Endothelial cell of umbilical vein (primary cell): Measurements from ENCODE around the gene LRRC10B. TPM values are rescaled to one million over a fixed set of nuclear protein-coding genes. Genes with fewer than 3 reads are reported as not detected.

Experiments
- BruUV-seq: library from RNA; stranded (reverse); fragments of 400-500 nt; replicated peaks from 2 replicates; lab custom pipeline; 2021; lab: Mats Ljungman, UMichigan
- CTCF ChIA-PET: fragments of 300-600, 350-600 bp; sonication (Branson Sonifier 250); formaldehyde crosslinking; loops from one replicate; lab custom pipeline; 2021; ENCODE audit warnings: antibody characterized with exemption, inconsistent platforms; lab: Charles Lee
- POLR2A ChIA-PET: fragments of 300-600, 350-600 bp; sonication (Branson Sonifier 250); formaldehyde crosslinking; loops from one replicate; lab custom pipeline; 2021; ENCODE audit warnings: antibody characterized with exemption, inconsistent platforms; lab: Charles Lee
- DNase-seq: peaks from one replicate; pipeline ENCODE4 v3.0.0-alpha.2; 2011; ENCODE audit warnings: low read depth, low spot score
- FAIRE-seq: peaks from 2 replicates; lab custom pipeline; 2011; peaks lifted over from hg19 to GRCh38; lab: Jason Lieb, UNC
- H2AFZ ChIP-seq: 2 replicates; pipeline ENCODE4 v1.6.0; 2012; ENCODE audit warnings: low read depth, low read length, control low read depth, inconsistent platforms
- H3K27ac ChIP-seq: 2 replicates; pipeline ENCODE4 v1.5.1; 2011; ENCODE audit warnings: low read depth, mild to moderate bottlenecking, control low read depth, low read length, moderate library complexity; ENCODE audit not compliant: insufficient read depth
- H3K27me3 ChIP-seq, 2 experiments: 2 replicates each; pipeline versions ENCODE4 v1.6.0 to v1.6.1; 2011; ENCODE audit warnings: low read length in 2 of 2, mixed read lengths in 1 of 2; ENCODE audit not compliant: control insufficient read depth in 2 of 2, insufficient read depth in 2 of 2
- H3K36me3 ChIP-seq, 2 experiments: 2 replicates in 1 of 2; 3 replicates in 1 of 2; pipeline ENCODE4 v1.5.1; 2011; ENCODE audit warnings: low read length in 2 of 2, mild to moderate bottlenecking in 1 of 2, moderate library complexity in 1 of 2; ENCODE audit not compliant: control insufficient read depth in 2 of 2, insufficient read depth in 2 of 2; ENCODE audit errors: extremely low read depth in 1 of 2
- H3K4me1 ChIP-seq: 3 replicates; pipeline ENCODE4 v1.5.1; 2011; ENCODE audit warnings: mild to moderate bottlenecking, low read length; ENCODE audit not compliant: control insufficient read depth, insufficient read depth; ENCODE audit errors: extremely low read depth
- H3K4me2 ChIP-seq: 2 replicates; pipeline ENCODE4 v1.6.1; 2011; ENCODE audit warnings: low read length, control low read depth, mixed read lengths; ENCODE audit not compliant: insufficient read depth
- H3K4me3 ChIP-seq, 3 experiments: fragments of 200-600 bp in 1 of 3; sonication (generic), shearing (Covaris generic) in 1 of 3; replicated peaks in 1 of 3; 2 replicates each; pipeline ENCODE4 v1.5.1; 2011 to 2016; ENCODE audit warnings: control low read depth in 3 of 3, low read length in 3 of 3, mild to moderate bottlenecking in 2 of 3, inconsistent platforms in 1 of 3, low read depth in 1 of 3, moderate library complexity in 1 of 3; ENCODE audit not compliant: insufficient read depth in 1 of 3
- H3K79me2 ChIP-seq: 2 replicates; pipeline ENCODE4 v1.6.0; 2012; ENCODE audit warnings: low read length, inconsistent platforms; ENCODE audit not compliant: control insufficient read depth, insufficient read depth
- H3K9ac ChIP-seq: replicated peaks from 2 replicates; pipeline ENCODE3; 2011; ENCODE audit warnings: low read length, control low read depth; ENCODE audit not compliant: insufficient read depth; ENCODE audit errors: extremely low read depth
- H3K9me1 ChIP-seq: replicated peaks from 3 replicates; pipeline ENCODE4 v1.6.0; 2011; ENCODE audit warnings: mild to moderate bottlenecking, low read length; ENCODE audit not compliant: control insufficient read depth, insufficient read depth; ENCODE audit errors: extremely low read depth
- H3K9me3 ChIP-seq: replicated peaks from 2 replicates; pipeline ENCODE4 v1.5.1; 2012; ENCODE audit warnings: low read length, inconsistent platforms; ENCODE audit not compliant: control insufficient read depth, insufficient read depth
- H4K20me1 ChIP-seq: replicated peaks from 2 replicates; pipeline ENCODE3; 2011; ENCODE audit warnings: mild to moderate bottlenecking, low read length; ENCODE audit not compliant: control insufficient read depth, insufficient read depth; ENCODE audit errors: extremely low read depth
- EZH2 ChIP-seq: IDR thresholded peaks from 2 replicates; pipeline ENCODE4 v1.6.1; 2012; ENCODE audit warnings: borderline replicate concordance, low read depth, mild to moderate bottlenecking, moderate library complexity, low read length, inconsistent platforms; ENCODE audit not compliant: severe bottlenecking
- FOS ChIP-seq: IDR thresholded peaks from 2 replicates; pipeline ENCODE4 v1.6.1; 2011; ENCODE audit warnings: mild to moderate bottlenecking, low read length, moderate library complexity, borderline replicate concordance; ENCODE audit not compliant: insufficient read depth
- GATA2 ChIP-seq: IDR thresholded peaks from 2 replicates; pipeline ENCODE4 v1.7.0; 2011; ENCODE audit warnings: low read depth, mild to moderate bottlenecking, moderate library complexity, mixed read lengths, low read length; ENCODE audit not compliant: insufficient read length, insufficient read depth
- JUN ChIP-seq: IDR thresholded peaks from 2 replicates; pipeline ENCODE4 v1.6.1; 2011; ENCODE audit warnings: borderline replicate concordance, low read depth; ENCODE audit not compliant: insufficient read length, insufficient read depth
- MAX ChIP-seq: IDR thresholded peaks from 2 replicates; pipeline ENCODE4 v1.6.1; 2011; ENCODE audit not compliant: insufficient read depth, insufficient read length
- MYC ChIP-seq: IDR thresholded peaks from one replicate; pipeline ENCODE4 v1.6.1; 2011; ENCODE audit warnings: mild to moderate bottlenecking, low read depth, low read length
- POLR2A ChIP-seq: IDR thresholded peaks from 2 replicates; pipeline ENCODE4 v1.6.1; 2012; ENCODE audit warnings: low read depth, mild to moderate bottlenecking, control low read depth, low read length
- POLR2AphosphoS5 ChIP-seq: IDR thresholded peaks from 2 replicates; pipeline ENCODE4 v1.6.1; 2012; ENCODE audit warnings: low read depth, mild to moderate bottlenecking, control low read depth, low read length, moderate library complexity; ENCODE audit not compliant: insufficient read depth
- dilution Hi-C: fragments of 300-500 bp; cut with MboI; formaldehyde crosslinking; loops from one replicate; pipeline ENCODE4 v1.15.0; 2019; ENCODE audit warnings: low sequenced_read_pairs; ENCODE audit not compliant: extremely low pct_ligation_motif_present
- intact Hi-C: fragments of 100-400 bp; cut with micrococcal nuclease; formaldehyde crosslinking; loops from one replicate; pipeline ENCODE4 v1.10.0; 2022
- polyA plus RNA-seq, 4 experiments: library from polyadenylated mRNA; depleted of rRNA in 3 of 4; stranded (reverse) in 3 of 4; unstranded in 1 of 4; fragments of >200 nt; gene quantifications; 2 replicates each; pipeline versions ENCODE4 v1.2.1 to v1.2.3, GENCODE V29; 2011 to 2012; ENCODE audit warnings: missing spikeins in 1 of 4
- total RNA-seq: library from RNA; stranded (reverse); gene quantifications from 2 replicates; pipeline ENCODE4 v1.2.3, GENCODE V29; 2021
- TF ChIP-seq, protein P1 (sequence below), 2 donors: IDR thresholded peaks; 1 replicate in 1 of 2; 2 replicates in 1 of 2; pipeline ENCODE4 v1.5.1; 2011; ENCODE audit warnings: low read length in 2 of 2, mild to moderate bottlenecking in 2 of 2, moderate library complexity in 2 of 2, control low read depth in 1 of 2, inconsistent platforms in 1 of 2, low read depth in 1 of 2; ENCODE audit not compliant: insufficient read depth in 1 of 2; ENCODE audit errors: extremely low read depth in 1 of 2

Gene LRRC10B
- total and polyA plus RNA-seq, 2 donors (not counting 3 experiments of a cell fraction or from before 2014, with no cell fraction given): not detected

DNA sequence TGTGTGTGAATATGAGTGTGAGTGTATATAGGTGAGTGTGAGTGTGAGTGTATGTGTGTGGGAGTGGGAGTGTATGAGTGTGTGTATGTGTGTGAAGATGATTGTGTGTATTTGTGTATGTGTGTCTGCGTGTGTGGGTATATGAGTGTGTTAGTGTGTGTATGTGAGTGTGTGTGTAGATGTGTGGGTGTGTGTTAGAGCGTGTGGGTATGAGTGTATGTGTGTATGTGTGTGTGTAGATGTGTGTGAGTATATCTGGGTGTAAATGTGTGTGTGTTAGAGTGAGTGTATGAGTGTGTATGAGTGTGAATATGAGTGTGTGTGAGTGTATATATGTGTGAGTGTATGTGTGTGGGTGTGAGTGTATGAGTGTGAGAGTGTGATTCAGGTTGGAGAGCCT is 11.1 kb upstream of the LRRC10B start:
- DNase-seq (no peak), FAIRE-seq (no peak)
- intact Hi-C loops: no loop called here
- H3K9me3 ChIP-seq: no peaks in the 10 kb centered on the region
- H3K27me3 ChIP-seq: no peaks in the 10 kb centered on the region
- no peaks in the 10 kb centered on the region for H3K9me1 ChIP-seq
- no TSS peak for BruUV-seq
- H3K9ac ChIP-seq: no peak overlapping the region
- no peak overlapping the region for H2AFZ ChIP-seq
- no peak overlapping the region for H3K4me3 ChIP-seq
- TF ChIP-seq EZH2: no peak
- no peaks in the 10 kb centered on the region for H3K36me3 ChIP-seq
- dilution Hi-C loops: no loop called here
- CTCF ChIA-PET: no interaction called here
- no peak overlapping the region for H3K4me2 ChIP-seq
- H3K79me2 ChIP-seq: no peaks in the 10 kb centered on the region
- POLR2A ChIA-PET: no interaction called here
- H3K27ac ChIP-seq: no peak overlapping the region
- H4K20me1 ChIP-seq: no peaks in the 10 kb centered on the region
- H3K4me1 ChIP-seq: no peaks in the 10 kb centered on the region

- no peak overlapping the region for H2AFZ ChIP-seq
- H3K27ac ChIP-seq: no peak overlapping the region
- intact Hi-C loops: no loop called here
- no peaks in the 10 kb centered on the region for H3K9me3 ChIP-seq
- ChIA-PET POLR2A (no interaction called here), CTCF (no interaction called here)
- no peaks in the 10 kb centered on the region for H3K4me1 ChIP-seq
- BruUV-seq: no TSS peak
- TF ChIP-seq MAX: no peak
- no peak for TF ChIP-seq FOS
- TF ChIP-seq, protein P1, sequence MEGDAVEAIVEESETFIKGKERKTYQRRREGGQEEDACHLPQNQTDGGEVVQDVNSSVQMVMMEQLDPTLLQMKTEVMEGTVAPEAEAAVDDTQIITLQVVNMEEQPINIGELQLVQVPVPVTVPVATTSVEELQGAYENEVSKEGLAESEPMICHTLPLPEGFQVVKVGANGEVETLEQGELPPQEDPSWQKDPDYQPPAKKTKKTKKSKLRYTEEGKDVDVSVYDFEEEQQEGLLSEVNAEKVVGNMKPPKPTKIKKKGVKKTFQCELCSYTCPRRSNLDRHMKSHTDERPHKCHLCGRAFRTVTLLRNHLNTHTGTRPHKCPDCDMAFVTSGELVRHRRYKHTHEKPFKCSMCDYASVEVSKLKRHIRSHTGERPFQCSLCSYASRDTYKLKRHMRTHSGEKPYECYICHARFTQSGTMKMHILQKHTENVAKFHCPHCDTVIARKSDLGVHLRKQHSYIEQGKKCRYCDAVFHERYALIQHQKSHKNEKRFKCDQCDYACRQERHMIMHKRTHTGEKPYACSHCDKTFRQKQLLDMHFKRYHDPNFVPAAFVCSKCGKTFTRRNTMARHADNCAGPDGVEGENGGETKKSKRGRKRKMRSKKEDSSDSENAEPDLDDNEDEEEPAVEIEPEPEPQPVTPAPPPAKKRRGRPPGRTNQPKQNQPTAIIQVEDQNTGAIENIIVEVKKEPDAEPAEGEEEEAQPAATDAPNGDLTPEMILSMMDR (IDR thresholded peaks at IDR 0.05; ENCODE audit: extremely low read depth in 1 of 2, insufficient read depth in 1 of 2, low read depth in 1 of 2, low read length in 2 of 2): no peak
- TF ChIP-seq POLR2AphosphoS5: no peak
- TF ChIP-seq JUN: no peak
- no peak for TF ChIP-seq POLR2A
- no peak for TF ChIP-seq GATA2
- TF ChIP-seq MYC: no peak
- no peak for TF ChIP-seq EZH2
- H4K20me1 ChIP-seq: no peaks in the 10 kb centered on the region
- no peak overlapping the region for H3K9ac ChIP-seq
- no peak overlapping the region for H3K4me2 ChIP-seq
- no peak overlapping the region for H3K4me3 ChIP-seq
- no peak for DNase-seq
- H3K9me1 ChIP-seq: no peaks in the 10 kb centered on the region
- H3K27me3 ChIP-seq: no peaks in the 10 kb centered on the region
- H3K36me3 ChIP-seq: no peaks in the 10 kb centered on the region
- dilution Hi-C loops: no loop called here
- H3K79me2 ChIP-seq: no peaks in the 10 kb centered on the region
- no peak for FAIRE-seq
Observed at GRCh38 chr11:61497876-61498275, 10.7 kb upstream of the LRRC10B start.
